Kidney capillary endothelial cell (primary cell): Measurements from ENCODE around the gene TP53TG3C.
"Not testable (repeated sequence)": the region's sequence is repeated elsewhere in the genome, so short reads cannot be mapped to it uniquely, and the experiment has no call there.

Experiments
- DNase-seq: peaks from one replicate; pipeline ENCODE4 v3.0.0-alpha.2; 2018; ENCODE audit warnings: low spot score

TP53TG3C gene

DNA sequence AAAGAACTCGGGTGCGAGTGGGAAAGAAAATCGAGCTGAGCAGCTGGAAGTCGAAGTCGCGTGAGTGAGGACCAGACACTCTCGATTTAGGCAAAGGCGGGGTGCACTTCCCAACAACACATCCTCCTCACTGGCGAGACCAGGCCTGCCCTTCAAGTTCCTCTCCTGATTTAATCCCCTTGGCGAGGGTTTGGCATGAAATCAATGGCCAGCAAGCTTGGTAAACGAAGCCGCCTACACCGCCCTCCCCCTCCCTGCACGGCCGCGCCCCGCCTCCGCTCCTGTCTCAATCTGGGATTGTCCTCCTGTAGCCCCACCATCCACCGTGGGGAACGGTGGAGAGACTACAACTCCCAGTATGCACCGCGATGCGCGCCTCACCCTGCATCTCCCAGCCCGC lies at the start of gene TP53TG3C:
TP53TG3C (plus strand) TSS at position 301 of the 400 bp plus-strand sequence; CDS start at position 369, 68 bp downstream.
- DNase-seq, result not testable (repeated sequence)
